Spleen (tissue), 11 donors: ENCODE results near the gene USP49. TPM values are rescaled to one million over a fixed set of nuclear protein-coding genes. Genes with fewer than 3 reads are reported as not detected.

Experiments used
- DNase-seq: peaks from one replicate; pipeline ENCODE4 v3.0.0-alpha.2; 2020
- H3K27ac ChIP-seq, 8 donors: fragments of 200-600 bp; sonication (generic) in 7 of 8; 1 replicate in 4 of 8; 2 replicates in 4 of 8; pipeline versions ENCODE4 v1.5.0 to v1.8.0; 2016 to 2021; ENCODE audit warnings: inconsistent platforms in 4 of 8, mild to moderate bottlenecking in 4 of 8, moderate library complexity in 1 of 8
- H3K27me3 ChIP-seq, 7 donors: fragments of 200-600 bp; sonication (generic) in 6 of 7; replicated peaks in 1 of 7; 1 replicate in 4 of 7; 2 replicates in 3 of 7; pipeline versions ENCODE4 v1.5.0 to v1.8.0; 2016 to 2021; ENCODE audit warnings: inconsistent platforms in 3 of 7, mild to moderate bottlenecking in 1 of 7
- H3K36me3 ChIP-seq, 6 donors: fragments of 200-600 bp; sonication (generic) in 5 of 6; 1 replicate in 4 of 6; 2 replicates in 2 of 6; pipeline versions ENCODE4 v1.5.0 to v1.8.0; 2016 to 2021; ENCODE audit warnings: inconsistent platforms in 2 of 6
- H3K4me1 ChIP-seq, 6 donors: fragments of 200-600 bp; sonication (generic) in 5 of 6; 1 replicate in 3 of 6; 2 replicates in 3 of 6; pipeline versions ENCODE4 v1.5.0 to v1.8.0; 2016 to 2021; ENCODE audit warnings: inconsistent platforms in 3 of 6
- H3K4me3 ChIP-seq, 8 donors: fragments of 200-600 bp; sonication (generic) in 7 of 8; 1 replicate in 4 of 8; 2 replicates in 4 of 8; pipeline versions ENCODE4 v1.5.0 to v1.8.0; 2016 to 2021; ENCODE audit warnings: inconsistent platforms in 4 of 8, mild to moderate bottlenecking in 4 of 8, moderate library complexity in 2 of 8
- H3K9me3 ChIP-seq, 8 donors: fragments of 200-600 bp; sonication (generic) in 7 of 8; 1 replicate in 4 of 8; 2 replicates in 4 of 8; pipeline versions ENCODE4 v1.5.0 to v1.8.0; 2016 to 2021; ENCODE audit warnings: inconsistent platforms in 4 of 8
- POLR2A ChIP-seq, 3 donors: fragments of 450-650 bp; IDR thresholded peaks; one replicate each; pipeline ENCODE4 v1.5.1; 2017; ENCODE audit warnings: antibody characterized with exemption in 3 of 3, mild to moderate bottlenecking in 1 of 3
- POLR2AphosphoS5 ChIP-seq, 3 donors: sonication (generic); formaldehyde crosslinking; IDR thresholded peaks; one replicate each; pipeline ENCODE4 v1.5.1; 2017; ENCODE audit warnings: antibody characterized with exemption in 3 of 3
- WGBS, 5 donors: extraction: QIAGEN DNeasy Blood & Tissue Kit in 3 of 5; methylation state at CpG; one replicate each; pipeline versions ENCODE4 v1.1.5 to v1.1.7; 2013 to 2018; 5-methylcytosine and 5-hydroxymethylcytosine counted together
- intact Hi-C: fragments of 100-400 bp; cut with DNase I; formaldehyde crosslinking; loops from one replicate; pipeline ENCODE4 v1.15.0; 2023; ENCODE audit warnings: low total_unique reads
- polyA plus RNA-seq, 3 donors: library from polyadenylated mRNA; stranded (reverse); fragments of 200-250 nt; gene quantifications; one replicate each; pipeline ENCODE4 v1.2.1, GENCODE V29; 2013
- total RNA-seq, 7 donors: library from RNA; depleted of rRNA in 3 of 7; stranded (reverse); fragments of >200 nt in 3 of 7; fragmentation: NEBNext Ultra II Directional in 4 of 7; extraction: Animal tissue kit (Norgen Biotek cat#: 25700) in 4 of 7; gene quantifications; one replicate each; pipeline versions ENCODE4 v1.1.0 to v1.2.1, GENCODE V29; 2016 to 2021
- TF ChIP-seq, protein P1 (sequence below), 11 experiments: fragments of 200-600 bp in 7 of 11; fragments of 450-650 bp in 4 of 11; sonication (generic) in 4 of 11; IDR thresholded peaks in 8 of 11; conservative IDR thresholded peaks in 3 of 11; 1 replicate in 7 of 11; 2 replicates in 4 of 11; pipeline versions ENCODE4 v1.4.0 to v1.8.0; 2016 to 2021; ENCODE audit warnings: antibody characterized with exemption in 11 of 11, inconsistent platforms in 4 of 11, mild to moderate bottlenecking in 1 of 11
- donor health status: healthy with polysubstance abuse.
- donor health status: DM: no; HTN: no; CAD: no; lungs with moderate emphysema.
- donor health status: DM: no; HTN: no; CAD: no.
- donor health status: Bipolar disorder and iron deficiency.
- donor health status: healthy.
- donor health status: DM: no; HTN: no; CAD: no.
- donor health status: DM: yes; HTN: yes; CAD: no.

Gene USP49
- total and polyA plus RNA-seq, 10 donors: 0.35 to 6.8 (median 4.2) TPM

DNA sequence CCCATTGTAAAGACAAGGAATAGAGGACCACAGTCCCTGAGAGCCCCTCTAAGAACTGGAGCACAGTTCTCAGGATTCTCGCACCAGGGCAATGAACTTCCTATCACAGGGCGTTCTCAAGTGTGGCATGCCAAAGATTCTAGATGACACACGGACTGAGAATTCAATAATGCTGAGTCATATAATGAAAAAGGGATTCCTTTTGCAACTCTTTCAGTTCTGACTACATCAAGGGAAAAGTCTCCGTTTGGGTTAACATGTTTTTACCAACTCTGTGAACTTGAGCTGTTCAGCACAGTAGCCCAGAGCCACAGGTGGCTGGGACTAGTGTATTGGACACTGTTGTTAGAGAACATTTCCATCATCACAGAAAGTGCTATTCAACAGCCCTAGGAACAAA, 22.4 kb upstream of the USP49 start:
- no peak overlapping the region for H3K4me3 ChIP-seq
- no peaks in the 10 kb centered on the region for H3K9me3 ChIP-seq
- H3K36me3 ChIP-seq: peaks cover 0 to 49% (median 34%) of the 10 kb centered on the region in 6 donors
- DNase-seq: no peak
- H3K27ac ChIP-seq: peak overlapping the region in 2 of 8 donors; percentile 18 to 27
- intact Hi-C loops: no loop called here
- 52 to 77% (median 60%) methylated on average over 4 of the region's 4 CpGs for WGBS, 5 donors
- H3K27me3 ChIP-seq: no peaks in the 10 kb centered on the region
- peaks cover 17 to 74% (median 41%) of the 10 kb centered on the region in 6 donors for H3K4me1 ChIP-seq
- TF ChIP-seq, protein P1, sequence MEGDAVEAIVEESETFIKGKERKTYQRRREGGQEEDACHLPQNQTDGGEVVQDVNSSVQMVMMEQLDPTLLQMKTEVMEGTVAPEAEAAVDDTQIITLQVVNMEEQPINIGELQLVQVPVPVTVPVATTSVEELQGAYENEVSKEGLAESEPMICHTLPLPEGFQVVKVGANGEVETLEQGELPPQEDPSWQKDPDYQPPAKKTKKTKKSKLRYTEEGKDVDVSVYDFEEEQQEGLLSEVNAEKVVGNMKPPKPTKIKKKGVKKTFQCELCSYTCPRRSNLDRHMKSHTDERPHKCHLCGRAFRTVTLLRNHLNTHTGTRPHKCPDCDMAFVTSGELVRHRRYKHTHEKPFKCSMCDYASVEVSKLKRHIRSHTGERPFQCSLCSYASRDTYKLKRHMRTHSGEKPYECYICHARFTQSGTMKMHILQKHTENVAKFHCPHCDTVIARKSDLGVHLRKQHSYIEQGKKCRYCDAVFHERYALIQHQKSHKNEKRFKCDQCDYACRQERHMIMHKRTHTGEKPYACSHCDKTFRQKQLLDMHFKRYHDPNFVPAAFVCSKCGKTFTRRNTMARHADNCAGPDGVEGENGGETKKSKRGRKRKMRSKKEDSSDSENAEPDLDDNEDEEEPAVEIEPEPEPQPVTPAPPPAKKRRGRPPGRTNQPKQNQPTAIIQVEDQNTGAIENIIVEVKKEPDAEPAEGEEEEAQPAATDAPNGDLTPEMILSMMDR (IDR thresholded peaks at IDR 0.05 in 8 of 11, conservative IDR thresholded peaks at IDR 0.05 in 3 of 11): no peak
- TF ChIP-seq POLR2AphosphoS5 (IDR thresholded peaks at IDR 0.05): no peak
- no peak for TF ChIP-seq POLR2A (IDR thresholded peaks at IDR 0.05)

DNA sequence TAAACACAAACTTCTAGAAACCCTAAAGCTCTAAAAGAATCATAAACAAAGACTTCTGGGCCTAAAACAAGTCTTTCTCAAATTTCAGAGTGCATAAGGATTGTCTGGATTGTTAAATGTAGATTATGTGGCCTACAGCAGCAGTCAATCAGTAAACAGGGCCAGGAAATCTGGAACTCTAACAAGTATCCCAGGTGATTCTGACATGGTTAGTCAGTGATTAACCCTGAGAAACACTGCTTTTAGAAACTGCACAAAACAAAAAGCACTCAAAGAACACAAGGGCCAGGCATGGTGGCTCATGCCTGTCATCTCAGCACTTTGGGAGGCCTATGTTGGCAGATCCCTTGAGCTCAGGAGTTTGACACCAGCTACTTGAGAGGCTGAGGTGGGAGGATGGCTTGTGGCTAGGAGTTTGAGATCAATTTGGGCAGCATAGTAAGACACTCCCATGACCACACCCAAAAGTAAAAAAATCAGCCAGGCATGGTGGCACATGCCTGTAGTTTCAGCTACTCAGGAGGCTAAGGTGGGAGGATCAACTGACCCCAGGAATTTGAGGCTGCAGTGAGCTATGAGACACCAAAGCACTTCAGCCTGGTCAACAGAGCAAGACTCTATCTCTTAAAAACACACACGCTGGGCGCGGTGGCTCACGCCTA, 19.8 kb upstream of the USP49 start:
- no peaks in the 10 kb centered on the region for H3K9me3 ChIP-seq
- WGBS, 5 donors: 90 to 98% (median 93%) methylated on average over 4 of the region's 4 CpGs
- DNase-seq: no peak
- H3K27me3 ChIP-seq: no peaks in the 10 kb centered on the region
- no peak overlapping the region for H3K4me3 ChIP-seq
- intact Hi-C loops: no loop called here
- peaks cover 7 to 54% (median 25%) of the 10 kb centered on the region in 6 donors for H3K4me1 ChIP-seq
- peak overlapping the region in 1 of 8 donors; percentile 9 for H3K27ac ChIP-seq
- TF ChIP-seq, protein P1 (IDR thresholded peaks at IDR 0.05 in 8 of 11, conservative IDR thresholded peaks at IDR 0.05 in 3 of 11): no peak
- TF ChIP-seq POLR2A (IDR thresholded peaks at IDR 0.05) (no peak), POLR2AphosphoS5 (IDR thresholded peaks at IDR 0.05) (no peak)
- H3K36me3 ChIP-seq: peaks cover 0 to 72% (median 35%) of the 10 kb centered on the region in 6 donors

DNA sequence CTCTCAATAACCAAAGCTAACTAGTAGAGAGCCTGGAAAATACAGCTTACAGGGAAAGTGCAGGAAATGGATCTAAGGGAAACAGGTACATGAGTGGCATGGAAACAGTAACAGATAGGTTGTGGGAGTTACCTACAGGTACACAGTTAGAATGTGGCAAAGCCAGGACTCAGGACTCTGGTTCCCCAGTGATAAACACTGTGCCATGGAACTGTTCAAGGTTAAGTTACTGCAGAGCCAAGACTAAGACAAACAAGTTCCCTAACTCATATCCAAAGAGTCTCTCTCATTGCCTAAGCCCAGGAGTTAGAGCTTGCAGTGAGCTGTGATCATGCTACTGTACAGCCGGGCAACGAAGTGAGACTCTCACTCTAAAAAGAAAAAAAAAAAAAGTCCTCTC, 19.2 kb upstream of the USP49 start:
- H3K36me3 ChIP-seq: peaks cover 0 to 78% (median 36%) of the 10 kb centered on the region in 6 donors
- H3K4me3 ChIP-seq: no peak overlapping the region
- TF ChIP-seq, protein P1 (IDR thresholded peaks at IDR 0.05 in 8 of 11, conservative IDR thresholded peaks at IDR 0.05 in 3 of 11): no peak
- TF ChIP-seq POLR2AphosphoS5 (IDR thresholded peaks at IDR 0.05) (no peak), POLR2A (IDR thresholded peaks at IDR 0.05) (no peak)
- H3K27ac ChIP-seq: peak overlapping the region in 1 of 8 donors; percentile 9
- WGBS, 5 donors: 80 to 96% (median 89%) methylated on average over 2 of the region's 2 CpGs
- no peak for DNase-seq
- H3K9me3 ChIP-seq: no peaks in the 10 kb centered on the region
- intact Hi-C loops: no loop called here
- no peaks in the 10 kb centered on the region for H3K27me3 ChIP-seq
- peaks cover under 1 to 52% (median 19%) of the 10 kb centered on the region in 6 donors for H3K4me1 ChIP-seq

DNA sequence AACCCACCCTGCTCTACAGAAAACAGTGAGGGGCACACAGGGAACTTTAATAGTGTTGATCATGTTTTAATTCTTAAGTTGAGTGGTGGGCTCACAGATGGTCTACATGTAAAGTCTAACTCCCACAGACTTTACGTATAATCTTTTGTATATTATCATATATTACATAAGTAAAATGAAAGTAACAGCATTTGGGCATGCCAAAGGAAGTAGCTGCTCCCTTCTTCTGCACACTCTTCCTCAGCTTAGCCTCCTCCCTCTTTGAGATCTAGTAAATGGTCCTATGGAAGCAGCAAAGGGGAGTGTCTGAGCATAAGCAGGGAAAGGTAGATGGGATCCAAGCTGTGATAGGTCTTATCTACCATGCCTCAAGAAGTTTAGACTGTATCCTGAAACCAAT, 14.6 kb upstream of the USP49 start:
- Histone ChIP-seq H3K27ac (peak overlapping the region in 1 of 8 donors; percentile 20), H3K9me3 (no peaks in the 10 kb centered on the region), H3K4me1 (peaks cover 0 to 24% (median 6%) of the 10 kb centered on the region in 6 donors), H3K36me3 (peaks cover 0 to 98% (median 56%) of the 10 kb centered on the region in 6 donors), H3K27me3 (no peaks in the 10 kb centered on the region), H3K4me3 (no peak overlapping the region)
- intact Hi-C loops: no loop called here
- TF ChIP-seq, protein P1 (IDR thresholded peaks at IDR 0.05 in 8 of 11, conservative IDR thresholded peaks at IDR 0.05 in 3 of 11): no peak
- TF ChIP-seq POLR2AphosphoS5 (IDR thresholded peaks at IDR 0.05) (no peak), POLR2A (IDR thresholded peaks at IDR 0.05) (no peak)
- WGBS, 5 donors: 90 to 97% (median 92%) methylated on average over 1 of the region's 1 CpG
- no peak for DNase-seq
